GM13977 (cell line): ENCODE results near the gene RNGTT.

Experiments
- DNase-seq: peaks from one replicate; pipeline ENCODE4 v3.0.0; 2012; ENCODE audit warnings: low spot score
- in situ Hi-C: fragments of 300-500 bp; cut with MboI; formaldehyde crosslinking; loops from one replicate; pipeline ENCODE4 v1.12.0; 2022; ENCODE audit warnings: low sequenced_read_pairs, low pct_unique_long_range_greater_than_20kb, mixed read lengths, inconsistent platforms; ENCODE audit not compliant: unreplicated experiment
- TF ChIP-seq, protein P1 (sequence below): IDR thresholded peaks from 2 replicates; pipeline ENCODE4 v1.5.1; 2012; ENCODE audit warnings: mild to moderate bottlenecking, control low read depth; ENCODE audit not compliant: insufficient read depth; ENCODE audit errors: extremely low read depth, missing control alignments

Gene RNGTT

DNA sequence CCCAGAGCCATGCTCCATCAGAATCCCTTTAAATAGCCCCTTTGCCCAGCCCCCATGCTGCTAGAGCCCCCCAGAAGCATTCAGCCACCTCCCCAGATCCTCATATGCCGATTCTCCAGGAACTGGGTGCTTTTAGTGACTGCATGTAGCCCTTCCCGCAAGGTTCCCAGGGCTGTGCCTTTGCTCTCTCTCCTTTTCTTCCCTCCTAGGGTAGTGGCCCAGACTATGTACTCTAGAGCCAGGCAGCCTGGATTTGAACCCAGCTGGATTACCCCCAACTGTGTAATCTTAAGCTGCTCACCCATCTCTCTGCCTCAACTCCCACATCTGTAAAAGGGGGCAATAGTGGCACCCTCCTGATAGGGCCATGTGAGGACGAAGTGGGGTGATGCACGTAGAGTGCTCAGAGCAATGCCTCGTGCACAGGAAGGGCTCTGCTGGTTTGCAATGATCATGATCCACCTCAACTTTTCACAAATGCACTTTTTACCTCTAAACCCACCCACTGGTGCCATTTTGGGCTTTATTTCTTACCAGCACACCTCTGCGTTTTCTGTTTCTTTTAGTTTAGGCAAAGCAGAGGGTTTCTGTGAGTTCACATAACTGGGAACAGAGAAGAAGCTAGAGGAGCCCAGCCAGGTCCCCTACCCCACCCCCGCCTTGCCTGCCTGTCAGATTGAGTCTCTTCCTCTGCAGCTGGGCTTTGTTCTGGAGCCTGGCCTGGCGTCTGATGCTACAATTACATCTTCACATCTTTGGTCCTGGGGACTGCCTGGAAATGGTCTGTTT, 396.5 kb downstream of the RNGTT start:
- DNase-seq: peak; percentile 62
- TF ChIP-seq, protein P1, sequence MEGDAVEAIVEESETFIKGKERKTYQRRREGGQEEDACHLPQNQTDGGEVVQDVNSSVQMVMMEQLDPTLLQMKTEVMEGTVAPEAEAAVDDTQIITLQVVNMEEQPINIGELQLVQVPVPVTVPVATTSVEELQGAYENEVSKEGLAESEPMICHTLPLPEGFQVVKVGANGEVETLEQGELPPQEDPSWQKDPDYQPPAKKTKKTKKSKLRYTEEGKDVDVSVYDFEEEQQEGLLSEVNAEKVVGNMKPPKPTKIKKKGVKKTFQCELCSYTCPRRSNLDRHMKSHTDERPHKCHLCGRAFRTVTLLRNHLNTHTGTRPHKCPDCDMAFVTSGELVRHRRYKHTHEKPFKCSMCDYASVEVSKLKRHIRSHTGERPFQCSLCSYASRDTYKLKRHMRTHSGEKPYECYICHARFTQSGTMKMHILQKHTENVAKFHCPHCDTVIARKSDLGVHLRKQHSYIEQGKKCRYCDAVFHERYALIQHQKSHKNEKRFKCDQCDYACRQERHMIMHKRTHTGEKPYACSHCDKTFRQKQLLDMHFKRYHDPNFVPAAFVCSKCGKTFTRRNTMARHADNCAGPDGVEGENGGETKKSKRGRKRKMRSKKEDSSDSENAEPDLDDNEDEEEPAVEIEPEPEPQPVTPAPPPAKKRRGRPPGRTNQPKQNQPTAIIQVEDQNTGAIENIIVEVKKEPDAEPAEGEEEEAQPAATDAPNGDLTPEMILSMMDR: no peak
- in situ Hi-C loops: no loop called here

DNA sequence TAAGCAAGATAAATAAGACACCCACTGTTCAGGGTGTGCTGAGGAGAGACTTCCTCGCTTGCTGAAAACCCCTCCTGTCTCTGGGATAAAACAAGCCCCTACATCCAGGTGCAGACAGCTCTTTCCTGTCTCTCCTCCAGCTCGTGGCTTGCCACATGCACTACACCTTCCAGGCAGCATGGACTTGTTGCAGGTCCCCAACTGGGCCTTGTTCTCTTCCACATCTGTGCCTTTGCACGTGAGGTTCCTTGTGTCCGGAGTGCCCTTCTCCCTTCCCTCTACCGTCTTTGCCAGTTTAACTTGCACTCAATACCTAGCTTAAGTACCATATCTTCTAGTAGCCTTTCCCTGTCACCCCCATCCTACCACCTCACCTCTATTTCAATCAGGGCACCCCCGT, 397.6 kb downstream of the RNGTT start:
- no peak for DNase-seq
- in situ Hi-C loops: no loop called here
- TF ChIP-seq, protein P1: no peak

DNA sequence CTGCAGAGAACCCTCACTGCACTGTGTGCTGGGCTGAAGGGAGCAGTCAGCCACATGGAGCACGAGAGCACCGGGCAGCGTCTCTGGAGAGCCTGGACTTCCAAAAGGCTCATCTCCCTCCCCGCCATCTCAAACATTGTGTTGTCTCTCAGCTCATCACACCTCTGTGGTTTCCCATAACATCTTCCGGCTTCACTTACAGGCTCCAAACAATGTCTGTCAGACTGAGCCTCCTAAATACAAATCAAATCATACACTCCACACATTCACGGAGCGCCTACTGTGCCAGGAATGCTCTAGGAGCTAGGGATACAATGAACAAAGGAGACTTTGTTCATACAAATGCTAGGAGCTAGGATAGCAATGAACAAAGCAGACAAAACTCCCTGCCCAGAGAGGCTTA, 398.0 kb downstream of the RNGTT start:
- no peak for DNase-seq
- TF ChIP-seq, protein P1: no peak
- in situ Hi-C loops: no loop called here

DNA sequence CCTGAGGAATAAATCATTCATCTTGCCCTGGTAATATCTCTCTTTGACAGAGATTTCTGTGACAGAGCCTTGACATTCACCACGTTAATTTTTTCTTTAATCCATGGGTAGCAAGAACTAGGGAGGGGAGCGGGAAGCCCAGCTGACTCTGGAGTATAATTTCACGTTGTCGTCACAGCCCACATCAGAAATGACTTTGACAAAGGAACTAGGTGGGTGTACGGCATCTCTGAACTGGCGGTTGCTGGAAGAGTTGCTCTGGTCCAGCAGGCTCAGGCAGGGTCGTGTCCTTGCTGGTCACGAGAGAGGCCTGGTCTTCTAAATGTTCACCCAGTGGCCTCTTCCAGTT, 400.2 kb downstream of the RNGTT start:
- TF ChIP-seq, protein P1: no peak
- in situ Hi-C loops: no loop called here
- DNase-seq: no peak

GRCh38 chr6:88562353-88563276, 400.8 kb downstream of the RNGTT start:
- TF ChIP-seq, protein P1: no peak
- in situ Hi-C loops: no loop called here
- no peak for DNase-seq

DNA sequence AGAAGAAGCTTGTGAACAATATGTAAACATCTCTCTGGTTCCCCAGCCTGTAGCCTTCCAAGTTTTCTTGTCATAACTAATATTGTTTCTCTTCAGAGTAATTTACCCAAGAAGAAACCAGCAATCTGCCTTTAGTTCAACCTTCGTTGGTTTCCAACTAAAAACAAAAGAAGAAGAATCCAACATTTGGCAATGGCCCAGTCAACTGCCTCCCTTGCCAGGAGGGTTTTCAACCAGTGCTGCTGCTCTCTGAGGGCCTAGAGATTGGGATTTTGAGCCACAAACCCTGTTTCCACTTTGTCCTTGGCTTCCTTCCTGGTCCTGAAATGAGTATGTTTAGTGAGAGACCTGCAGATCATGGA, 401.5 kb downstream of the RNGTT start:
- DNase-seq: no peak
- TF ChIP-seq, protein P1: no peak
- in situ Hi-C loops: no loop called here
